K562 (cell line): ENCODE data around the gene PLD1. TPM values are rescaled to one million over a fixed set of nuclear protein-coding genes. Genes with fewer than 3 reads are reported as not detected.

ENCODE experiments used
- ATAC-seq: fragments of 200-7000 bp; cut with Tn5 transposase; 3 replicates; pipeline ENCODE4 v1.9.1; 2020; ENCODE audit warnings: moderate library complexity
- BruUV-seq: library from RNA; stranded (reverse); fragments of 400-500 nt; replicated peaks from 2 replicates; lab custom pipeline; 2021; lab: Mats Ljungman, UMichigan
- CTCF ChIA-PET: fragments of 300-600 bp; formaldehyde crosslinking; extraction: SDS; loops from one replicate; lab custom pipeline; 2021; ENCODE audit warnings: low intra/inter-chr PET ratio; lab: Yijun Ruan, JAX
- POLR2A ChIA-PET: fragments of 300-600, 350-650 bp; sonication (Branson Sonifier 250); formaldehyde crosslinking; extraction: SDS; loops from one replicate; lab custom pipeline; 2021; ENCODE audit warnings: antibody characterized with exemption, inconsistent platforms; lab: Yijun Ruan, JAX
- DNase-seq, 4 experiments: peaks; one replicate each; pipeline versions ENCODE4 v3.0.0 to v3.0.0-alpha.2; 2011 to 2018; ENCODE audit warnings: low spot score in 3 of 4, mixed read lengths in 3 of 4; ENCODE audit errors: extremely low read depth in 1 of 4
- FAIRE-seq: peaks from 2 replicates; lab custom pipeline; 2011; peaks lifted over from hg19 to GRCh38; lab: Jason Lieb, UNC
- H2AFZ ChIP-seq: 2 replicates; pipeline ENCODE4 v1.6.0; 2011; ENCODE audit warnings: low read depth, low read length, control low read depth, inconsistent platforms
- H3K27ac ChIP-seq: fragments of 200-600 bp; 3 replicates; pipeline ENCODE4 v1.8.0; 2011; ENCODE audit warnings: low read depth, mild to moderate bottlenecking, control low read depth, inconsistent platforms, low read length, moderate library complexity, mixed read lengths; ENCODE audit errors: extremely low read depth
- H3K27me3 ChIP-seq, 2 experiments: fragments of 300-600 bp in 1 of 2; 2 replicates in 1 of 2; 3 replicates in 1 of 2; pipeline versions ENCODE4 v1.6.0 to v1.8.0; 2011; ENCODE audit warnings: inconsistent platforms in 2 of 2, low read length in 2 of 2, mild to moderate bottlenecking in 1 of 2, mixed read lengths in 1 of 2, moderate library complexity in 1 of 2; ENCODE audit not compliant: control insufficient read depth in 2 of 2, insufficient read depth in 2 of 2
- H3K36me3 ChIP-seq: fragments of 300-600 bp; 3 replicates; pipeline ENCODE4 v1.8.0; 2011; ENCODE audit warnings: mild to moderate bottlenecking, low read length, inconsistent platforms; ENCODE audit not compliant: control insufficient read depth, insufficient read depth
- H3K4me1 ChIP-seq, 2 experiments: fragments of 200-600 bp in 1 of 2; replicated peaks in 1 of 2; 2 replicates in 1 of 2; 3 replicates in 1 of 2; pipeline versions ENCODE4 v1.5.1 to v1.8.0; 2011; ENCODE audit warnings: inconsistent platforms in 2 of 2, low read length in 2 of 2, mild to moderate bottlenecking in 1 of 2, mixed read lengths in 1 of 2, moderate library complexity in 1 of 2; ENCODE audit not compliant: control insufficient read depth in 2 of 2, insufficient read depth in 2 of 2
- H3K4me2 ChIP-seq: 2 replicates; pipeline ENCODE4 v1.6.1; 2011; ENCODE audit warnings: low read length, control low read depth, inconsistent platforms, mixed read lengths; ENCODE audit not compliant: insufficient read depth
- H3K4me3 ChIP-seq: fragments of 200-600 bp; sonication (generic), shearing (Covaris generic); 2 replicates; pipeline ENCODE4 v1.5.1; 2016; ENCODE audit warnings: control low read depth, inconsistent platforms
- H3K79me2 ChIP-seq: fragments of 200-600 bp; 3 replicates; pipeline ENCODE4 v1.8.0; 2011; ENCODE audit warnings: low read length, inconsistent platforms; ENCODE audit not compliant: control insufficient read depth, insufficient read depth
- H3K9ac ChIP-seq, 2 experiments: 2 replicates each; pipeline versions ENCODE4 v1.6.0 to v1.6.1; 2011; ENCODE audit warnings: low read depth in 2 of 2, low read length in 2 of 2, control low read depth in 1 of 2, inconsistent platforms in 1 of 2, mild to moderate bottlenecking in 1 of 2, mixed read lengths in 1 of 2; ENCODE audit not compliant: insufficient read depth in 1 of 2
- H3K9me1 ChIP-seq: one replicate; pipeline ENCODE4 v1.6.0; 2011; ENCODE audit warnings: inconsistent platforms, mild to moderate bottlenecking, low read length, moderate library complexity; ENCODE audit not compliant: control insufficient read depth, insufficient read depth
- H3K9me3 ChIP-seq: replicated peaks from 2 replicates; pipeline ENCODE4 v1.5.1; 2011; ENCODE audit warnings: low read depth, low read length, inconsistent platforms; ENCODE audit not compliant: control insufficient read depth, insufficient read depth
- H4K20me1 ChIP-seq: replicated peaks from 2 replicates; pipeline ENCODE4 v1.6.1; 2011; ENCODE audit warnings: low read length, inconsistent platforms, mixed read lengths; ENCODE audit not compliant: control insufficient read depth, insufficient read depth
- HSF4 ChIP-seq: fragments of 250-450 bp; sonication (Bioruptor Pico); IDR thresholded peaks from 2 replicates; pipeline ENCODE4 v2.1.2; 2022; ENCODE audit warnings: mild to moderate bottlenecking, moderate library complexity, borderline replicate concordance
- POLR3A ChIP-seq: IDR thresholded peaks from 2 replicates; pipeline ENCODE4 v1.6.1; 2011; ENCODE audit warnings: borderline replicate concordance, mild to moderate bottlenecking, moderate library complexity; ENCODE audit not compliant: insufficient read length, insufficient read depth; ENCODE audit errors: extremely low read depth
- ZBTB7A ChIP-seq: IDR thresholded peaks from 2 replicates; pipeline ENCODE4 v1.6.1; 2011; ENCODE audit warnings: low read depth, mild to moderate bottlenecking, low read length, moderate library complexity, borderline replicate concordance; ENCODE audit not compliant: control insufficient read depth
- ZNF133 ChIP-seq: fragments of 250-450 bp; sonication (Bioruptor Pico); IDR thresholded peaks from 2 replicates; pipeline ENCODE4 v1.4.0; 2020; ENCODE audit warnings: mild to moderate bottlenecking
- ZNF23 ChIP-seq: fragments of 250-450 bp; sonication (Bioruptor Pico); IDR thresholded peaks from 2 replicates; pipeline ENCODE4 v1.4.0; 2020; ENCODE audit warnings: mild to moderate bottlenecking
- ZNF57 ChIP-seq: fragments of 450-650 bp; formaldehyde crosslinking; IDR thresholded peaks from 2 replicates; pipeline ENCODE4 v1.4.0; 2020; ENCODE audit warnings: mild to moderate bottlenecking, moderate library complexity
- in situ Hi-C: fragments of 300-500 bp; cut with MboI; formaldehyde crosslinking; loops from 4 replicates; pipeline ENCODE4 v1.15.0; 2018; ENCODE audit warnings: inconsistent platforms, mixed read lengths
- intact Hi-C: fragments of 100-400 bp; cut with micrococcal nuclease; formaldehyde crosslinking; loops from 2 replicates; pipeline ENCODE4 v1.14.2; 2022
- polyA plus RNA-seq, 8 experiments: library from polyadenylated mRNA; depleted of rRNA in 4 of 8; stranded (reverse) in 5 of 8; unstranded in 3 of 8; fragments of >200 nt; fragmentation: Nextera tagmentation in 2 of 8; fragmentation: Illumina TruSeq in 1 of 8; extraction: Ambion mirVana in 2 of 8; extraction: Trizol in 1 of 8; gene quantifications; 2 replicates each; pipeline versions ENCODE4 v1.2.1 to v1.2.3, GENCODE V29; 2011 to 2014; ENCODE audit warnings: inconsistent platforms in 1 of 8, missing spikeins in 1 of 8
- total RNA-seq, 7 experiments: library from RNA; depleted of rRNA in 6 of 7; stranded (reverse); fragments of >200 nt in 6 of 7; fragmentation: Illumina TruSeq in 2 of 7; extraction: Trizol in 2 of 7; gene quantifications; 2 replicates each; pipeline versions ENCODE4 v1.2.1 to v1.2.3, GENCODE V29; 2011 to 2021; ENCODE audit warnings: low replicate concordance in 1 of 7
- TF ChIP-seq, protein P1 (sequence below): sonication (generic); formaldehyde crosslinking; IDR thresholded peaks from 2 replicates; pipeline ENCODE4 v1.8.1; 2023; ENCODE audit warnings: mild to moderate bottlenecking, missing genetic modification reagents

PLD1 gene
- total and polyA plus RNA-seq, 9 of the 15 experiments (the other 6 are each of a cell fraction or from before 2014, with no cell fraction given) = 8.4 to 26.1 (median 18.6) TPM

- intact Hi-C loops (no loop called here), in situ Hi-C loops (no loop called here)
- H3K9me1 ChIP-seq = no peaks in the 10 kb centered on the region
- ATAC-seq = no peak
- no peak for TF ChIP-seq ZNF57 (CRISPR knock-in tag)
- no peak for TF ChIP-seq ZBTB7A
- TF ChIP-seq, protein P1, sequence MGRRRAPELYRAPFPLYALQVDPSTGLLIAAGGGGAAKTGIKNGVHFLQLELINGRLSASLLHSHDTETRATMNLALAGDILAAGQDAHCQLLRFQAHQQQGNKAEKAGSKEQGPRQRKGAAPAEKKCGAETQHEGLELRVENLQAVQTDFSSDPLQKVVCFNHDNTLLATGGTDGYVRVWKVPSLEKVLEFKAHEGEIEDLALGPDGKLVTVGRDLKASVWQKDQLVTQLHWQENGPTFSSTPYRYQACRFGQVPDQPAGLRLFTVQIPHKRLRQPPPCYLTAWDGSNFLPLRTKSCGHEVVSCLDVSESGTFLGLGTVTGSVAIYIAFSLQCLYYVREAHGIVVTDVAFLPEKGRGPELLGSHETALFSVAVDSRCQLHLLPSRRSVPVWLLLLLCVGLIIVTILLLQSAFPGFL (CRISPR knock-in tag) = no peak
- TF ChIP-seq ZNF23 (CRISPR knock-in tag) = no peak
- no peak for TF ChIP-seq ZNF133
- TF ChIP-seq POLR3A = no peak
- no peak for TF ChIP-seq HSF4 (CRISPR knock-in tag)
- no peaks in the 10 kb centered on the region for H3K4me1 ChIP-seq
- H3K27ac ChIP-seq = no peak overlapping the region
- no peak for DNase-seq
- H2AFZ ChIP-seq = no peak overlapping the region
- H3K4me3 ChIP-seq = no peak overlapping the region
- H3K9ac ChIP-seq = no peak overlapping the region
- POLR2A ChIA-PET = interaction anchor here (1.2 to 1.4 kb wide), 2 partner anchors 17 to 225 kb away, joined by 3 read pairs; no protein-coding TSS in a partner anchor
- no peaks in the 10 kb centered on the region for H3K27me3 ChIP-seq
- BruUV-seq = no TSS peak
- H4K20me1 ChIP-seq = no peaks in the 10 kb centered on the region
- H3K4me2 ChIP-seq = no peak overlapping the region
- H3K9me3 ChIP-seq = no peaks in the 10 kb centered on the region
- CTCF ChIA-PET = interaction anchor here (1.1 kb wide), 1 partner anchor 1060 kb away, joined by 4 read pairs; no protein-coding TSS in a partner anchor
- 0 out of 3 replicates have a peak, but pooled peaks cover 3% of the 10 kb centered on the region for H3K36me3 ChIP-seq
- FAIRE-seq = no peak
- no peaks in the 10 kb centered on the region for H3K79me2 ChIP-seq
These were observed 195.0 kb downstream of the PLD1 start for GRCh38 chr3:171615281-171615680.
